ENCODE data around the gene PPM1H. TPM values are rescaled to one million over a fixed set of nuclear protein-coding genes. Genes with fewer than 3 reads are reported as not detected.

The PPM1H gene
- total RNA-seq, 1 experiment from 2014 or later, result 37.1 TPM

DNA sequence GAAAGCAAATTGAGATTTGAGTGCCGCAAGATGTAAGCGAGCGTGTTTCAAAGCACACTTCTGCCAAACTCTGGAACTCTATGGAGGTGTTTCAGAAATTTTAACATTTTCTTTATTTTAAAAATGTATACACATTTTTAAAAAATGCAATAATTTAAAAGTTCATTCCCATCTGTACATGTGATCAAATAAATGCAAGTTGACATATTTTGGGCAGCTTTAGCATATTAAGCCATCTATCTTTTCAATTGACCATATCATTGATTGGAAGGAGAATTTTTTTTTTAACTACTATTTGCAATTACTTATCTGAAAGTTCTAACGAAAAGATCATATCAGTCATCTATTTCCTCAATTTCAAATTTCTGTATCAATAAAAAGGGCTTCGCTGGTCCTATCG, 101.3 kb downstream of the PPM1H start (continued):
- TF ChIP-seq RORB (CRISPR knock-in tag; IDR thresholded peaks at IDR 0.05), result no peak

DNA sequence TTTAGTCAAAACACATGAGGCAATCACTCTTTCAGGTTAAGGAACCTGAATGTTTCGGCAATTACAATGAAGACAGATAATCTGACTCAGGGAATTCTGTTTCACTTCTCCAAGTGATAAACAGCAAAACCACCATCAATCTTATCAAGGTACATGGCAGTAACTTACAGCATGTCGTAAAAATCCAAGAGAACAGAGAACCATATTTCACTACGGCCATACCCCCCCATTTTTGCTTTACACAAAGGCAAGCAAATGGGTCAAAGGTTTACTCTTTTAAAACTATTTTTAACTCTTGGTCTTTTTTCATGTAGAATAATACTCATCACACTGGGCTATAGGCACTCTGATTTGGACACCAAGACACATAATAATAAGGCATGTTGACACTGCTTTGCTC, 102.4 kb downstream of the PPM1H start:
- H3K27me3 Mint-ChIP-seq (ENCODE audit: low read depth), result no peaks in the 10 kb centered on the region
- H3K27ac Mint-ChIP-seq, result no peak overlapping the region
- DNase-seq (ENCODE audit: low spot score) (no peak), ATAC-seq (no peak)
- no peak overlapping the region for H3K4me3 Mint-ChIP-seq
- H3K9me3 Mint-ChIP-seq, result no peaks in the 10 kb centered on the region
- TF ChIP-seq TCF7 (CRISPR knock-in tag; IDR thresholded peaks at IDR 0.05; ENCODE audit: low read depth), result no peak
- TF ChIP-seq, protein P1, sequence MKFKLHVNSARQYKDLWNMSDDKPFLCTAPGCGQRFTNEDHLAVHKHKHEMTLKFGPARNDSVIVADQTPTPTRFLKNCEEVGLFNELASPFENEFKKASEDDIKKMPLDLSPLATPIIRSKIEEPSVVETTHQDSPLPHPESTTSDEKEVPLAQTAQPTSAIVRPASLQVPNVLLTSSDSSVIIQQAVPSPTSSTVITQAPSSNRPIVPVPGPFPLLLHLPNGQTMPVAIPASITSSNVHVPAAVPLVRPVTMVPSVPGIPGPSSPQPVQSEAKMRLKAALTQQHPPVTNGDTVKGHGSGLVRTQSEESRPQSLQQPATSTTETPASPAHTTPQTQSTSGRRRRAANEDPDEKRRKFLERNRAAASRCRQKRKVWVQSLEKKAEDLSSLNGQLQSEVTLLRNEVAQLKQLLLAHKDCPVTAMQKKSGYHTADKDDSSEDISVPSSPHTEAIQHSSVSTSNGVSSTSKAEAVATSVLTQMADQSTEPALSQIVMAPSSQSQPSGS (CRISPR knock-in tag; IDR thresholded peaks at IDR 0.05; ENCODE audit: borderline replicate concordance, low read depth), result no peak
- TF ChIP-seq ARID4B (CRISPR knock-in tag; IDR thresholded peaks at IDR 0.05; ENCODE audit: borderline replicate concordance), result no peak
- TF ChIP-seq KAT7 (CRISPR knock-in tag; IDR thresholded peaks at IDR 0.05; ENCODE audit: borderline replicate concordance), result no peak
- TF ChIP-seq ZBTB21 (CRISPR knock-in tag; IDR thresholded peaks at IDR 0.05; ENCODE audit: borderline replicate concordance), result no peak
- TF ChIP-seq GABPB1 (CRISPR knock-in tag; IDR thresholded peaks at IDR 0.05), result no peak
- no peak for TF ChIP-seq ETV6 (CRISPR knock-in tag; IDR thresholded peaks at IDR 0.05)
- no peak for TF ChIP-seq IRF2 (CRISPR knock-in tag; IDR thresholded peaks at IDR 0.05; ENCODE audit: borderline replicate concordance, low read depth)
- no peak for TF ChIP-seq ZNF219 (CRISPR knock-in tag; IDR thresholded peaks at IDR 0.05; ENCODE audit: borderline replicate concordance)
- TF ChIP-seq, protein P2, sequence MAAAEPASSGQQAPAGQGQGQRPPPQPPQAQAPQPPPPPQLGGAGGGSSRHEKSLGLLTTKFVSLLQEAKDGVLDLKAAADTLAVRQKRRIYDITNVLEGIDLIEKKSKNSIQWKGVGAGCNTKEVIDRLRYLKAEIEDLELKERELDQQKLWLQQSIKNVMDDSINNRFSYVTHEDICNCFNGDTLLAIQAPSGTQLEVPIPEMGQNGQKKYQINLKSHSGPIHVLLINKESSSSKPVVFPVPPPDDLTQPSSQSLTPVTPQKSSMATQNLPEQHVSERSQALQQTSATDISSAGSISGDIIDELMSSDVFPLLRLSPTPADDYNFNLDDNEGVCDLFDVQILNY (CRISPR knock-in tag; IDR thresholded peaks at IDR 0.05), result no peak
- TF ChIP-seq CREM (CRISPR knock-in tag; IDR thresholded peaks at IDR 0.05), result no peak
- POLR2A ChIA-PET, result no interaction called here
- peaks cover 10% of the 10 kb centered on the region for H3K36me3 Mint-ChIP-seq
- peaks cover 25% of the 10 kb centered on the region for H3K4me1 Mint-ChIP-seq
- CTCF ChIA-PET, result interaction anchor here (1.3 kb wide), 1 partner anchor 236 kb away, joined by 4 read pairs; no protein-coding TSS in a partner anchor

DNA sequence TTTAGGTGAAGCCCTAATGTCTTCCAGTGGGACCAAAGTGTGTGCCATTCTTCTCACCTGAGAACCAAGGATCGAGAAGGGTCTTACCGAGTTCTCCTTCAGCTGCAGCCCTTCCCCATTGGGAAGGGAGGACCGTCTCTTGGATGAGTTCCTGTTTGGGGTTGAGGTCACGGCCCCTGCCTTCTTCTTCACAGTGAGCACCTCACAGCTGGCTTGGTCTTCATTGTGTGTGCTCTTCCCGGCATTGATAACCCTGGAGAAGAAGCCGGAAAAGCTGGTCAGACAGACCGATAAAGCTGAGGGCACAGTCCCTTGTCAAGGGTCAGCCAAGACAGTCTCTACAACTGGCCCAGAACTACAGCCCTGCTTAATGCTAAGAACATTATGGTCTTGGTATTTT, 102.9 kb downstream of the PPM1H start:
- POLR2A ChIA-PET, result no interaction called here
- ATAC-seq, result no peak
- no peaks in the 10 kb centered on the region for H3K9me3 Mint-ChIP-seq
- TF ChIP-seq ZNF423 (CRISPR knock-in tag; IDR thresholded peaks at IDR 0.05) (no peak), NR3C1 (CRISPR knock-in tag; conservative IDR thresholded peaks at IDR 0.05; ENCODE audit: low read depth) (no peak), FOXK1 (CRISPR knock-in tag; IDR thresholded peaks at IDR 0.05) (no peak), ATF1 (CRISPR knock-in tag; IDR thresholded peaks at IDR 0.05) (no peak), FOXJ3 (CRISPR knock-in tag; IDR thresholded peaks at IDR 0.05; ENCODE audit: borderline replicate concordance) (no peak), FOXP1 (CRISPR knock-in tag; IDR thresholded peaks at IDR 0.05; ENCODE audit: borderline replicate concordance) (no peak), ZNF317 (CRISPR knock-in tag; IDR thresholded peaks at IDR 0.05; ENCODE audit: borderline replicate concordance, low read depth) (no peak), NFATC4 (CRISPR knock-in tag; IDR thresholded peaks at IDR 0.05) (no peak), OVOL2 (CRISPR knock-in tag; IDR thresholded peaks at IDR 0.05; ENCODE audit: borderline replicate concordance) (no peak), ZNF396 (CRISPR knock-in tag; IDR thresholded peaks at IDR 0.05; ENCODE audit: borderline replicate concordance) (no peak), ZNF138 (CRISPR knock-in tag; conservative IDR thresholded peaks at IDR 0.05) (no peak), MLX (CRISPR knock-in tag; IDR thresholded peaks at IDR 0.05) (no peak)
- TF ChIP-seq, protein P2 (CRISPR knock-in tag; IDR thresholded peaks at IDR 0.05), result no peak
- TF ChIP-seq, protein P3, sequence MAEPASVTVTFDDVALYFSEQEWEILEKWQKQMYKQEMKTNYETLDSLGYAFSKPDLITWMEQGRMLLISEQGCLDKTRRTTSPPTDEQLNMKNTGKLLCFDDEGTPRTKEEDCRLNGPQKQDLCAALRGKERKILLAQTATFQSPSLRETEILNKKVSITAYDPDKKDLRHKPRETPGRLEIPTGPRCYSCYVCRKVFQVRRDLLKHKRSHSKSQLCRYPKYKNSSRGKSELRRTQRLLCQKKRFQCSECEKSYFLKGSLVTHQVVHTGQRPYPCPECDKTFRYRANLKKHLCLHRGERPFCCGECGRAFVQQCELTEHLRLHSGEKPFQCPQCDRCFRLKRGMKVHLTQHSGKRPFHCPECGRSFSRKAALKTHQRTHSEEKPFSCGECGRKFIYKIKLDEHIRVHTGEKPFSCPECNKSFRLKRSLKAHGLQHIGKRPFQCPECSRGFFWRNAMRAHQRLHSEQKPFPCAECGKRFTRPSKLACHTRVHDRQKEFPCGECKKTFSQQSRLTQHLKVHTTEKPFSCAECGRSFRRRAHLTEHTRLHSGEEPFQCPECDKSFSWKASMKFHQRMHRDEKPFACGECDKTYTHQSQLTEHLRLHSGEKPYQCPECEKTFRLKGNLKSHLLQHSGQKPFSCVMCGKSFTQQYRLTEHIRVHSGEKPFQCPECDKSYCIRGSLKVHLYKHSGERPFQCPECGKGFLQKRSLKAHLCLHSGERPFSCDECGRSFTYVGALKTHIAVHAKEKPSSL (CRISPR knock-in tag; conservative IDR thresholded peaks at IDR 0.05), result no peak

More for the DNA sequence above, 102.9 kb downstream of the PPM1H start:
- no peaks in the 10 kb centered on the region for H3K27me3 Mint-ChIP-seq (ENCODE audit: low read depth)
- CTCF ChIA-PET, result interaction anchor here (1.3 kb wide), 1 partner anchor 237 kb away, joined by 4 read pairs; no protein-coding TSS in a partner anchor
- peaks cover 10% of the 10 kb centered on the region for H3K36me3 Mint-ChIP-seq
- H3K27ac Mint-ChIP-seq, result no peak overlapping the region
- H3K4me3 Mint-ChIP-seq, result no peak overlapping the region
- H3K4me1 Mint-ChIP-seq, result peaks cover 25% of the 10 kb centered on the region
- DNase-seq (ENCODE audit: low spot score), result no peak

All from WTC11 (cell line).